GM18909 (cell line): ENCODE measurements around the gene RBM7.
A peak's percentile ranks its signal among the peaks of the same experiment; 100 is the strongest.

Experiments used
- ATAC-seq: cut with Tn5 transposase; IDR thresholded peaks from one replicate; pipeline ENCODE4 v1.9.1; 2021; ENCODE audit warnings: mild to moderate bottlenecking; ENCODE audit not compliant: unreplicated experiment, poor library complexity

RBM7 gene

GRCh38 chr11:114400216-114400914 lies at the start of gene RBM7, which contains the start of gene C11orf71:
Gene RBM7, plus strand, starts transcription at chr11:114400666. Its CDS starts 6 bp downstream, at chr11:114400672.
Gene C11orf71, minus strand, starts transcription at chr11:114400511. Its CDS starts 180 bp downstream, at chr11:114400331.
- ATAC-seq, result peak; percentile 97

- no peak for ATAC-seq
Measured at GRCh38 chr11:114353443-114353842, 47.0 kb upstream of the RBM7 start.

GRCh38 chr11:114354076-114354475 lies 46.4 kb upstream of the RBM7 start:
- no peak for ATAC-seq

- no peak for ATAC-seq
Measured at GRCh38 chr11:114358716-114359115, 41.8 kb upstream of the RBM7 start.

GRCh38 chr11:114359342-114359741 lies 41.1 kb upstream of the RBM7 start:
- ATAC-seq, result no peak

- no peak for ATAC-seq
Measured at GRCh38 chr11:114362326-114362725, 38.1 kb upstream of the RBM7 start.

- no peak for ATAC-seq
Measured at GRCh38 chr11:114362958-114363357, 37.5 kb upstream of the RBM7 start.

- ATAC-seq, result no peak
Measured at GRCh38 chr11:114366331-114367243, 33.9 kb upstream of the RBM7 start.

- ATAC-seq, result no peak
Measured at GRCh38 chr11:114367244-114367957, 33.1 kb upstream of the RBM7 start.

- no peak for ATAC-seq
Measured at GRCh38 chr11:114368918-114369680, 31.4 kb upstream of the RBM7 start.

GRCh38 chr11:114375052-114375451 lies 25.4 kb upstream of the RBM7 start:
- no peak for ATAC-seq

GRCh38 chr11:114377612-114378267 lies 22.7 kb upstream of the RBM7 start:
- ATAC-seq, result no peak

- no peak for ATAC-seq
Measured at GRCh38 chr11:114379394-114380069, 20.9 kb upstream of the RBM7 start.

- no peak for ATAC-seq
Measured at GRCh38 chr11:114382509-114382908, 18.0 kb upstream of the RBM7 start.

GRCh38 chr11:114384487-114384886 lies 16.0 kb upstream of the RBM7 start:
- no peak for ATAC-seq

GRCh38 chr11:114386131-114386530 lies 14.3 kb upstream of the RBM7 start:
- ATAC-seq, result no peak

- ATAC-seq, result no peak
Measured at GRCh38 chr11:114386545-114386944, 13.9 kb upstream of the RBM7 start.

GRCh38 chr11:114392735-114393667 lies 7.5 kb upstream of the RBM7 start:
- no peak for ATAC-seq
